ENCODE results near the gene CALHM3.

CALHM3 gene

GRCh38 chr10:103472005-103472404 lies 7.0 kb downstream of the CALHM3 start:
- no peak overlapping the region for H3K4me3 ChIP-seq (ENCODE audit: low read depth in 1 of 2, low read length in 1 of 2)
- TF ChIP-seq CTCF (IDR thresholded peaks at IDR 0.05), result no peak
- no peaks in the 10 kb centered on the region for H3K9me3 ChIP-seq
- H3K36me3 ChIP-seq, result no peaks in the 10 kb centered on the region
- no peaks in the 10 kb centered on the region for H3K4me1 ChIP-seq (ENCODE audit: control insufficient read depth in 1 of 2, insufficient read depth in 1 of 2, low read depth in 1 of 2, low read length in 1 of 2)
- H3K27ac ChIP-seq, result no peak overlapping the region
- H3K27me3 ChIP-seq, result peaks cover 51% of the 10 kb centered on the region

- no peaks in the 10 kb centered on the region for H3K4me1 ChIP-seq (ENCODE audit: control insufficient read depth in 1 of 2, insufficient read depth in 1 of 2, low read depth in 1 of 2, low read length in 1 of 2)
- TF ChIP-seq CTCF (IDR thresholded peaks at IDR 0.05), result no peak
- H3K27ac ChIP-seq, result no peak overlapping the region
Measured at GRCh38 chr10:103470761-103471653, 8.0 kb downstream of the CALHM3 start.

GRCh38 chr10:103469201-103469600 lies 9.8 kb downstream of the CALHM3 start:
- no peak for TF ChIP-seq CTCF (IDR thresholded peaks at IDR 0.05)
- Histone ChIP-seq H3K27me3 (peaks cover 45% of the 10 kb centered on the region), H3K4me3 (ENCODE audit: low read depth in 1 of 2, low read length in 1 of 2) (no peak overlapping the region), H3K27ac (no peak overlapping the region), H3K4me1 (ENCODE audit: control insufficient read depth in 1 of 2, insufficient read depth in 1 of 2, low read depth in 1 of 2, low read length in 1 of 2) (no peaks in the 10 kb centered on the region), H3K9me3 (no peaks in the 10 kb centered on the region), H3K36me3 (no peaks in the 10 kb centered on the region)

More at GRCh38 chr10:103470761-103471653, 8.0 kb downstream of the CALHM3 start:
- Histone ChIP-seq H3K36me3 (no peaks in the 10 kb centered on the region), H3K9me3 (no peaks in the 10 kb centered on the region), H3K27me3 (peaks cover 51% of the 10 kb centered on the region), H3K4me3 (ENCODE audit: low read depth in 1 of 2, low read length in 1 of 2) (no peak overlapping the region)

- TF ChIP-seq CTCF (IDR thresholded peaks at IDR 0.05), result no peak
- H3K4me3 ChIP-seq (ENCODE audit: low read depth in 1 of 2, low read length in 1 of 2), result no peak overlapping the region
- no peaks in the 10 kb centered on the region for H3K9me3 ChIP-seq
- no peaks in the 10 kb centered on the region for H3K36me3 ChIP-seq
- H3K27me3 ChIP-seq, result peaks cover 43% of the 10 kb centered on the region
- no peaks in the 10 kb centered on the region for H3K4me1 ChIP-seq (ENCODE audit: control insufficient read depth in 1 of 2, insufficient read depth in 1 of 2, low read depth in 1 of 2, low read length in 1 of 2)
- H3K27ac ChIP-seq, result no peak overlapping the region
Measured at GRCh38 chr10:103467406-103467805, 11.6 kb downstream of the CALHM3 start.

- no peak overlapping the region for H3K4me3 ChIP-seq (ENCODE audit: low read depth in 1 of 2, low read length in 1 of 2)
- H3K27ac ChIP-seq, result no peak overlapping the region
- H3K4me1 ChIP-seq (ENCODE audit: control insufficient read depth in 1 of 2, insufficient read depth in 1 of 2, low read depth in 1 of 2, low read length in 1 of 2), result no peaks in the 10 kb centered on the region
- no peak for TF ChIP-seq CTCF (IDR thresholded peaks at IDR 0.05)
- peaks cover 36% of the 10 kb centered on the region for H3K27me3 ChIP-seq
- no peaks in the 10 kb centered on the region for H3K9me3 ChIP-seq
- no peaks in the 10 kb centered on the region for H3K36me3 ChIP-seq
Measured at GRCh38 chr10:103466734-103467133, 12.3 kb downstream of the CALHM3 start.

Measured in neutrophil (primary cell).